ENCODE results near the gene TEDDM1. TPM values are rescaled to one million over a fixed set of nuclear protein-coding genes. Genes with fewer than 3 reads are reported as not detected.

Gene TEDDM1
- polyA plus RNA-seq, 1 of the 3 experiments (the other 2 are of a cell fraction), result not detected

- no peak for DNase-seq
- ChIA-PET POLR2A (no interaction called here), CTCF (interaction anchor here (1.0 kb wide), 1 partner anchor 8 kb away, joined by 4 read pairs; no protein-coding TSS in a partner anchor)
- Histone ChIP-seq H3K9me2 (no peaks in the 10 kb centered on the region), H3K27ac (ENCODE audit: low read depth in 2 of 2, low read length in 1 of 2) (no peak overlapping the region), H3K4me1 (ENCODE audit: control insufficient read depth in 1 of 2, insufficient read depth in 2 of 2, low read depth in 1 of 2, low read length in 1 of 2) (peaks cover 0 to 4% of the 10 kb centered on the region in 2 experiments; a peak in 1 of 4 replicates), H3K4me2 (no peak overlapping the region), H3K27me3 (ENCODE audit: insufficient read depth) (no peaks in the 10 kb centered on the region), H3F3A (replicated peaks; ENCODE audit: insufficient read depth) (peaks cover 11% of the 10 kb centered on the region), H3K4me3 (ENCODE audit: low read depth in 2 of 2, low read length in 1 of 2) (no peak overlapping the region), H3K36me3 (replicated peaks in 1 of 2; ENCODE audit: control insufficient read depth in 1 of 2, insufficient read depth in 2 of 2, low read length in 1 of 2) (peaks cover 49 to 70% of the 10 kb centered on the region in 2 experiments), H3K79me2 (ENCODE audit: insufficient read depth) (peaks cover 19% of the 10 kb centered on the region), H2AFZ (ENCODE audit: low read depth) (no peak overlapping the region), H3K9me3 (no peaks in the 10 kb centered on the region), H4K20me1 (ENCODE audit: insufficient read depth) (peaks cover 12% of the 10 kb centered on the region), H3K9ac (no peak overlapping the region)
- WGBS (ENCODE audit: low lambda C conversion rate), result 94% methylated on average over 7 of the region's 7 CpGs
- TF ChIP-seq NRF1 (IDR thresholded peaks at IDR 0.05; ENCODE audit: low read depth, low read length) (no peak), MAX (IDR thresholded peaks at IDR 0.05; ENCODE audit: low read depth) (no peak), USF1 (IDR thresholded peaks at IDR 0.05; ENCODE audit: borderline replicate concordance, low read depth) (no peak), POLR2AphosphoS5 (IDR thresholded peaks at IDR 0.05; ENCODE audit: low read depth, low read length) (no peak), GABPA (IDR thresholded peaks at IDR 0.05; ENCODE audit: low read depth) (no peak), EZH2phosphoT487 (IDR thresholded peaks at IDR 0.05; ENCODE audit: borderline replicate concordance, low read depth) (no peak), GATA2 (CRISPR knock-in tag; IDR thresholded peaks at IDR 0.05) (no peak), MXI1 (IDR thresholded peaks at IDR 0.05; ENCODE audit: low read depth, low read length) (no peak), TEAD4 (IDR thresholded peaks at IDR 0.05; ENCODE audit: borderline replicate concordance, insufficient read depth) (no peak), TAF1 (IDR thresholded peaks at IDR 0.05; ENCODE audit: borderline replicate concordance, low read depth, low read length) (no peak), PBX3 (IDR thresholded peaks at IDR 0.05) (no peak), RFX5 (IDR thresholded peaks at IDR 0.05; ENCODE audit: low read length) (no peak), JUND (IDR thresholded peaks at IDR 0.05) (no peak), CHD2 (IDR thresholded peaks at IDR 0.05; ENCODE audit: low read length, partially characterized antibody) (no peak), USF2 (IDR thresholded peaks at IDR 0.05; ENCODE audit: borderline replicate concordance, low read depth, low read length) (no peak), REST (IDR thresholded peaks at IDR 0.05; ENCODE audit: low read depth, low read length) (no peak), CTCF (IDR thresholded peaks at IDR 0.05) (no peak), SIN3A (IDR thresholded peaks at IDR 0.05; ENCODE audit: borderline replicate concordance, low read depth, low read length) (no peak), ELF1 (IDR thresholded peaks at IDR 0.05) (no peak)
Observed at GRCh38 chr1:182383934-182384333, 16.5 kb downstream of the TEDDM1 start.
